COLO668 (cell line): Measurements from ENCODE around the gene DNMBP.
"Not testable (repeated sequence)": the region's sequence is repeated elsewhere in the genome, so short reads cannot be mapped to it uniquely, and the experiment has no call there.

ENCODE experiments used
- DNase-seq: peaks from one replicate; lab custom pipeline; 2025; ENCODE audit not compliant: unreplicated experiment; lab: John Stamatoyannopoulos, UW

DNMBP gene

GRCh38 chr10:99952799-99953198 is 56.9 kb downstream of the DNMBP start:
- DNase-seq = no peak

GRCh38 chr10:99946051-99946450 is 63.7 kb downstream of the DNMBP start:
- DNase-seq = not testable (repeated sequence)

- no peak for DNase-seq
Measured at GRCh38 chr10:99945263-99945662, 64.5 kb downstream of the DNMBP start.

GRCh38 chr10:99944860-99945259 is 64.9 kb downstream of the DNMBP start:
- no peak for DNase-seq

GRCh38 chr10:99943908-99944307 is 65.8 kb downstream of the DNMBP start:
- DNase-seq = no peak

GRCh38 chr10:99941942-99942820 is 67.6 kb downstream of the DNMBP start:
- no peak for DNase-seq

- peak; percentile 37 for DNase-seq
Measured at GRCh38 chr10:99938563-99938962, 71.2 kb downstream of the DNMBP start.

GRCh38 chr10:99937630-99938029 is 72.1 kb downstream of the DNMBP start:
- DNase-seq = no peak

GRCh38 chr10:99932203-99932957 is 77.4 kb downstream of the DNMBP start:
- not testable (repeated sequence) for DNase-seq

GRCh38 chr10:99930731-99931550 is 78.8 kb downstream of the DNMBP start:
- DNase-seq = peak; percentile 66

GRCh38 chr10:99929360-99929759 is 80.4 kb downstream of the DNMBP start:
- no peak for DNase-seq

- DNase-seq = no peak
Measured at GRCh38 chr10:99927721-99928280, 81.9 kb downstream of the DNMBP start.

GRCh38 chr10:99926925-99927720 is 82.6 kb downstream of the DNMBP start:
- DNase-seq = no peak

GRCh38 chr10:99924451-99925255 is 85.1 kb downstream of the DNMBP start:
- no peak for DNase-seq

- no peak for DNase-seq
Measured at GRCh38 chr10:99921948-99922347, 87.8 kb downstream of the DNMBP start.

- no peak for DNase-seq
Measured at GRCh38 chr10:99920901-99921300, 88.8 kb downstream of the DNMBP start.

GRCh38 chr10:99920486-99920885 is 89.3 kb downstream of the DNMBP start:
- DNase-seq = no peak

GRCh38 chr10:99917963-99918825 is 91.6 kb downstream of the DNMBP start:
- no peak for DNase-seq
